Measurements from ENCODE around the gene SLC35G6.

SLC35G6 gene

GRCh38 chr17:7483255-7484066 lies 2.2 kb downstream of the SLC35G6 start:
- peak overlapping the region; percentile 99 for H3K27ac Mint-ChIP-seq

GRCh38 chr17:7484067-7484918 lies 3.0 kb downstream of the SLC35G6 start, which contains the start of gene POLR2A:
Gene POLR2A, plus strand, starts transcription at chr17:7484366.
- peak within 1 kb of the TSS; percentile 99 for H3K27ac Mint-ChIP-seq
- H3K9me3 Mint-ChIP-seq: no peaks in the 10 kb centered on the region
- peak within 1 kb of the TSS; percentile 99 for H3K4me3 Mint-ChIP-seq
- peaks cover 76% of the 10 kb centered on the region for H3K4me1 Mint-ChIP-seq
- no peaks in the 10 kb centered on the region for H3K27me3 Mint-ChIP-seq
- H3K36me3 Mint-ChIP-seq: peaks cover 6% of the 10 kb centered on the region

More at GRCh38 chr17:7483255-7484066, 2.2 kb downstream of the SLC35G6 start:
- H3K9me3 Mint-ChIP-seq: no peaks in the 10 kb centered on the region
- no peaks in the 10 kb centered on the region for H3K27me3 Mint-ChIP-seq
- peak overlapping the region; percentile 99 for H3K4me3 Mint-ChIP-seq
- peaks cover 72% of the 10 kb centered on the region for H3K4me1 Mint-ChIP-seq
- H3K36me3 Mint-ChIP-seq: peaks cover 6% of the 10 kb centered on the region

DNA sequence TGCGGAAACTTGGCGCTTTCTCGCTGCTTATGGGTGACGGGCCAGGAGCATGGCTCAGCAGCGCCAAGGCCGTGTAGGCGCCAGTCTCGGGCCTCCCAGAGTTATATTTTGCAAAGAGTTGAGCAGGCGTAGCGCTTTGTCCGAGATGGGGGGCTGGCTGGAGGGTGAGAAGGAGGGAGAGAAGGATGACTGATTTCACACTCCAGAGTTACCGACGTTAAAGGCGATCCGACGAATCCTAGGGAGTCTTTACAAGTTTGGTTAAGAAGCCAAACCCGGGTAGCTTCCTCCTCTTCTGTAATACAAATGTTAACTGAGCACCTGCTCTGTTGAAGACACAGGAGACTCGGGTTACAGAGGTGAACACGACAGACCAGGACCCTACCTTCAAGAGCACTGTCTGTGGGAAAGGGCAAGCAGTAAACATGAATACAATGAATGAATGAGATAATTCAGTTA lies 3.7 kb downstream of the SLC35G6 start:
- no peaks in the 10 kb centered on the region for H3K27me3 Mint-ChIP-seq
- peaks cover 6% of the 10 kb centered on the region for H3K36me3 Mint-ChIP-seq
- H3K27ac Mint-ChIP-seq: peak overlapping the region; percentile 99
- H3K9me3 Mint-ChIP-seq: no peaks in the 10 kb centered on the region
- peak overlapping the region; percentile 99 for H3K4me3 Mint-ChIP-seq
- H3K4me1 Mint-ChIP-seq: peaks cover 80% of the 10 kb centered on the region

DNA sequence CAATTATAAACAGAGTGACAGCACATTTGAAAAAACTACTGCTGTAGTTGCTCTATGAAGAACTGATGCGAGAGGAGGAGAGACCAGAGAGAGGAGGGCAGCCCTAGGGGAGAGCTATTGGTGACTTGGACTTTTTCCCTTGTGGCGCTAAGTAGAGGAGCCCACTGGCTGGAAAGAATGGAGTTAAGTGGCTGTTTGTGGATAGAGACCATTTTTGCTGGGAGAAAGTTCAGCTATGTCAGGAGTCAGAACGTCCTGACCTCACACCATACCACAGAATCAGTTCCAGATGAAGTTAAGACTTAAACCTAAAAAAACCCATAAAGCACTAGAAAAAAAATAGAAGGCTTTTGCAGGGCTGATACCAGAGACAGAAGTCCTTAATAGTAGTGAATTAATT lies 4.9 kb downstream of the SLC35G6 start:
- no peaks in the 10 kb centered on the region for H3K9me3 Mint-ChIP-seq
- peaks cover 6% of the 10 kb centered on the region for H3K36me3 Mint-ChIP-seq

GRCh38 chr17:7490144-7490543 lies 8.9 kb downstream of the SLC35G6 start:
- no peak overlapping the region for H3K4me3 Mint-ChIP-seq

More for the DNA sequence above, 4.9 kb downstream of the SLC35G6 start:
- Mint-ChIP-seq H3K4me3 (peak overlapping the region; percentile 85), H3K4me1 (peaks cover 78% of the 10 kb centered on the region), H3K27me3 (no peaks in the 10 kb centered on the region), H3K27ac (peak overlapping the region; percentile 85)

DNA sequence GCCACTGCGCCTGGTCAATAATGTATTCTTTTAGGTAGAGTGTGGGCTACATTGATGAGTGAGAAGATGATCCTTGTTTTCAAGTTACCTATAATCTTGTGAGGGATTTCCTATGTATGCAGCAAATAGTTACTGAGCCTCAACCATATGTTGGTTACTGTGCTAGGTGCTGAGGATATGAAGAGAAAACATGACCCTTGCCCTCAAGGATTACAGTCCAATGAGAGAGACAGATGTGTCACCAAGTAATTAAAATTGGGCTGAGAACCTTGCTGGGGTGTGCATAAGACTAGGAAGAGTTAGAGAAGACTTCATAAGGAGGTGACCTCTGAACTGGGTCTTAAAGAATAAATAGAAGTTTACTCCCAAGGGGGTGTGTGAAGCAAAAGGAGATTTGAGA lies 10.3 kb downstream of the SLC35G6 start:
- Mint-ChIP-seq H3K27me3 (no peaks in the 10 kb centered on the region), H3K27ac (peak overlapping the region; percentile 52), H3K36me3 (peaks cover 6% of the 10 kb centered on the region), H3K9me3 (no peaks in the 10 kb centered on the region), H3K4me3 (no peak overlapping the region), H3K4me1 (peaks cover 63% of the 10 kb centered on the region)

More at GRCh38 chr17:7490144-7490543, 8.9 kb downstream of the SLC35G6 start:
- peaks cover 4% of the 10 kb centered on the region for H3K36me3 Mint-ChIP-seq
- no peaks in the 10 kb centered on the region for H3K9me3 Mint-ChIP-seq
- H3K27me3 Mint-ChIP-seq: no peaks in the 10 kb centered on the region
- peaks cover 74% of the 10 kb centered on the region for H3K4me1 Mint-ChIP-seq
- peak overlapping the region; percentile 0 for H3K27ac Mint-ChIP-seq

DNA sequence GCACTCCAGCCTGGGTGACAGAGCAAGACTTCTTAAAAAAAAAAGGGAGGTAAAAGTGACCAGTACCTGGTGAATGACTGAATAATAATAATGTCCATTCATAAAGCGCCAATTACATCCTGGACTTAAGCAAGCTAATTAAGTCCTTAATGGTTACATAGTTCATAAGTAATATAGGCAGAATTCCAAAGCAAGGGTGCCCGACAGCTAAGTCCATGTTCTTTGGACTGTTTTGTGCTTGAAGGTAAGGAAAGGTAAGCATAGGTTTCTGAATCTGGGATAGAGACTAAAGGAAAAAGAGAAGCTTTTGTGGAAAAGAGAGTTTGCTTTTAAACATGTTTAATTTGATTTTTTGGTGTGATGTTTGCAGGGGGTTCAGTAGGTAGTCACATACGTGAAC lies 12.7 kb downstream of the SLC35G6 start:
- H3K4me3 Mint-ChIP-seq: no peak overlapping the region
- no peaks in the 10 kb centered on the region for H3K9me3 Mint-ChIP-seq
- H3K4me1 Mint-ChIP-seq: peaks cover 45% of the 10 kb centered on the region
- H3K36me3 Mint-ChIP-seq: peaks cover 11% of the 10 kb centered on the region
- peak overlapping the region; percentile 57 for H3K27ac Mint-ChIP-seq
- H3K27me3 Mint-ChIP-seq: no peaks in the 10 kb centered on the region

DNA sequence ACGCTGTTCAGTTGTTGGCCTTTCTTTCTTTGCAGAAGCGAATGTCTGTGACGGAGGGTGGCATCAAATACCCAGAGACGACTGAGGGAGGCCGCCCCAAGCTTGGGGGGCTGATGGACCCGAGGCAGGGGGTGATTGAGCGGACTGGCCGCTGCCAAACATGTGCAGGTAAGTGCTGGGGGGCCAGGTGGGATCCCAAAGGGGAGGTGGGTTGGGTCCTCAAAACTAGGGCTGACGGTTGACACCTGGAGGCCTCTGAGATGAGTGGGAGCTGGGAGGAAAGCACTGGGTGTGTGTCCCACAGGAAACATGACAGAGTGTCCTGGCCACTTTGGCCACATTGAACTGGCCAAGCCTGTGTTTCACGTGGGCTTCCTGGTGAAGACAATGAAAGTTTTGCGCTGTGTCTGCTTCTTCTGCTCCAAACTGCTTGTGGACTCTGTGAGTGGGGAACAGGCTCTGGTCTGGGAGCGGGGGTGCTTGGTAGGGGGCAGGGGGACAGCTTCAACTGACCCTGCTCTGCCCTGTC lies 14.7 kb downstream of the SLC35G6 start:
- Mint-ChIP-seq H3K36me3 (peaks cover 16% of the 10 kb centered on the region), H3K27me3 (no peaks in the 10 kb centered on the region), H3K9me3 (no peaks in the 10 kb centered on the region), H3K27ac (no peak overlapping the region), H3K4me1 (peaks cover 26% of the 10 kb centered on the region), H3K4me3 (no peak overlapping the region)

DNA sequence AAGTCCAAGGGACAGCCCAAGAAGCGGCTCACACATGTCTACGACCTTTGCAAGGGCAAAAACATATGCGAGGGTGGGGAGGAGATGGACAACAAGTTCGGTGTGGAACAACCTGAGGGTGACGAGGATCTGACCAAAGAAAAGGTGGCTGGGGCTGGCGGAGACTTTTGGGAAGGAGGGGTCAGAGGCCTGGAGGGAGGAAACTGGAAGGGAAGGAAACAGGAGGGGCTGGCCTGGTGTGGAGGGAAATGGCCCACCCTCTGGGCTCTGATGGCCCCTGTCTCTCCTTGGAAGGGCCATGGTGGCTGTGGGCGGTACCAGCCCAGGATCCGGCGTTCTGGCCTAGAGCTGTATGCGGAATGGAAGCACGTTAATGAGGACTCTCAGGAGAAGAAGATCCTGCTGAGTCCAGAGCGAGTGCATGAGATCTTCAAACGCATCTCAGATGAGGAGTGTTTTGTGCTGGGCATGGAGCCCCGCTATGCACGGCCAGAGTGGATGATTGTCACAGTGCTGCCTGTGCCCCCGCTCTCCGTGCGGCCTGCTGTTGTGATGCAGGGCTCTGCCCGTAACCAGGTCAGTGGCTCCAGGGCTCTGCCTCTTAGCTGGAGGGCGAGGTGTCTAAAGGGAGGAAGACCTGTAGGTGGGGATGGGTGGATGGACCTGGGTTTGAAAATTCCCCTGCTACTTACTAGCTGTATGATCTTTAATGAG lies 15.4 kb downstream of the SLC35G6 start:
- Mint-ChIP-seq H3K9me3 (no peaks in the 10 kb centered on the region), H3K27me3 (no peaks in the 10 kb centered on the region), H3K4me1 (peaks cover 22% of the 10 kb centered on the region), H3K4me3 (no peak overlapping the region), H3K27ac (no peak overlapping the region), H3K36me3 (peaks cover 20% of the 10 kb centered on the region)

- H3K4me1 Mint-ChIP-seq: peaks cover 18% of the 10 kb centered on the region
- H3K36me3 Mint-ChIP-seq: peaks cover 18% of the 10 kb centered on the region
- H3K27me3 Mint-ChIP-seq: no peaks in the 10 kb centered on the region
- H3K4me3 Mint-ChIP-seq: no peak overlapping the region
- no peak overlapping the region for H3K27ac Mint-ChIP-seq
- no peaks in the 10 kb centered on the region for H3K9me3 Mint-ChIP-seq
Observed at GRCh38 chr17:7497228-7497627, 16.0 kb downstream of the SLC35G6 start.

- no peaks in the 10 kb centered on the region for H3K27me3 Mint-ChIP-seq
- H3K36me3 Mint-ChIP-seq: peaks cover 18% of the 10 kb centered on the region
- H3K9me3 Mint-ChIP-seq: no peaks in the 10 kb centered on the region
- no peak overlapping the region for H3K4me3 Mint-ChIP-seq
- H3K27ac Mint-ChIP-seq: no peak overlapping the region
- H3K4me1 Mint-ChIP-seq: peaks cover 16% of the 10 kb centered on the region
Observed at GRCh38 chr17:7497636-7498035, 16.4 kb downstream of the SLC35G6 start.

DNA sequence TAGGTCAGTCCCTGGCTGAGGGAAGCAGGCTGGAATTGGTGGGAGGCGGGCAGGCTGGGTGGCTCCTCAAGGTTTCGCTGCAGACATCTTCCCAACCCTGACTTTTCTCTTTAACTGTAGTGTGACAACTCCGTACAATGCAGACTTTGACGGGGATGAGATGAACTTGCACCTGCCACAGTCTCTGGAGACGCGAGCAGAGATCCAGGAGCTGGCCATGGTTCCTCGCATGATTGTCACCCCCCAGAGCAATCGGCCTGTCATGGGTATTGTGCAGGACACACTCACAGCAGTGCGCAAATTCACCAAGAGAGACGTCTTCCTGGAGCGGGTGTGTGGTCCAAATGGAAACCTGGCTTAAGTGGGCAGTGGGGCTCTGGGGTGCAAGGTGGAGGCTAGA lies 17.9 kb downstream of the SLC35G6 start:
- Mint-ChIP-seq H3K4me3 (no peak overlapping the region), H3K27me3 (no peaks in the 10 kb centered on the region), H3K9me3 (no peaks in the 10 kb centered on the region), H3K4me1 (peaks cover under 1% of the 10 kb centered on the region), H3K27ac (no peak overlapping the region), H3K36me3 (peaks cover 26% of the 10 kb centered on the region)

GRCh38 chr17:7501729-7502128 lies 20.5 kb downstream of the SLC35G6 start:
- H3K4me1 Mint-ChIP-seq: no peaks in the 10 kb centered on the region
- peaks cover 25% of the 10 kb centered on the region for H3K36me3 Mint-ChIP-seq
- H3K4me3 Mint-ChIP-seq: no peak overlapping the region
- H3K27me3 Mint-ChIP-seq: no peaks in the 10 kb centered on the region
- no peaks in the 10 kb centered on the region for H3K9me3 Mint-ChIP-seq
- no peak overlapping the region for H3K27ac Mint-ChIP-seq

DNA sequence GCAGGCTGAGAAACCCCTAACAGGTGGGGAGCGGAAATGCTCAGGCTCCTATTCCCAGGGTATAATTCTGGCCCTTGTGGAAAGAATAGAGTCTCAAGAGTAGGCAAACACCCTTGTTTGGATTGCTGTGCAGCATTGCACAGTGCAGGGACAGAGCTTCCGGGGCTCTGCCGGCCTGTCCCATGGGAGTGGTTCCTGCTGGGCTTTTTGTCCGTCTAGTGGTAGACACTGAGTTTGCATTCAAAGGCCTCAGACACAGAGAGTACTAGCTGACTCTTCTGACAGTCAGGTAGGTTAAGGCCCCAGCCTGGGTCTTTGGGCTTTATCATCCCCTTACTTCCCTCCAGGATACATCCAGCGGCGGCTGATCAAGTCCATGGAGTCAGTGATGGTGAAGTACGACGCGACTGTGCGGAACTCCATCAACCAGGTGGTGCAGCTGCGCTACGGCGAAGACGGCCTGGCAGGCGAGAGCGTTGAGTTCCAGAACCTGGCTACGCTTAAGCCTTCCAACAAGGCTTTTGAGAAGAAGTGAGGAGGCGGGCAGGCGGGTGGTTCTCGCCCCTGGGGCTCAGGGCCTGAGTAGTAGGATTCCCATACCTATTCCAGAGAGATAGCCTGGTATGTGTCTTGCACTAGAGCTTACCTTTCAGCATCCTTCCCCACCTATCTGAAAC lies 21.1 kb downstream of the SLC35G6 start:
- Mint-ChIP-seq H3K27ac (peak overlapping the region; percentile 74), H3K36me3 (peaks cover 21% of the 10 kb centered on the region)

GRCh38 chr17:7502987-7503386 lies 21.7 kb downstream of the SLC35G6 start:
- Mint-ChIP-seq H3K4me1 (no peaks in the 10 kb centered on the region), H3K27me3 (no peaks in the 10 kb centered on the region), H3K4me3 (no peak overlapping the region), H3K9me3 (no peaks in the 10 kb centered on the region), H3K27ac (no peak overlapping the region), H3K36me3 (peaks cover 21% of the 10 kb centered on the region)

More for the DNA sequence above, 21.1 kb downstream of the SLC35G6 start:
- Mint-ChIP-seq H3K9me3 (no peaks in the 10 kb centered on the region), H3K4me3 (no peak overlapping the region), H3K27me3 (no peaks in the 10 kb centered on the region), H3K4me1 (no peaks in the 10 kb centered on the region)
